Mesenchymal stem cell (in vitro differentiated cells and primary cell): ENCODE measurements around the gene HSPA12A.

Source experiments
- DNase-seq: peaks from one replicate; pipeline ENCODE4 v3.0.0-alpha.2; 2013
- H2AFZ ChIP-seq: one replicate; pipeline ENCODE4 v1.6.1; 2013; ENCODE audit warnings: low read depth, mild to moderate bottlenecking, control low read depth, inconsistent platforms, low read length, moderate library complexity
- H2AK5ac ChIP-seq: 2 replicates; pipeline ENCODE4 v1.6.1; 2013; ENCODE audit warnings: low read length, moderate library complexity, mild to moderate bottlenecking, inconsistent platforms; ENCODE audit not compliant: severe bottlenecking
- H2BK120ac ChIP-seq: one replicate; pipeline ENCODE4 v1.6.1; 2013; ENCODE audit warnings: low read depth, mild to moderate bottlenecking, inconsistent platforms, low read length, moderate library complexity
- H2BK12ac ChIP-seq, 2 experiments: one replicate each; pipeline ENCODE4 v1.6.1; 2013; ENCODE audit warnings: inconsistent platforms in 2 of 2, low read length in 2 of 2, mild to moderate bottlenecking in 2 of 2, moderate library complexity in 2 of 2, control low read depth in 1 of 2
- H2BK15ac ChIP-seq: one replicate; pipeline ENCODE4 v1.6.1; 2013; ENCODE audit warnings: mild to moderate bottlenecking, low read depth, inconsistent platforms; ENCODE audit not compliant: poor library complexity, severe bottlenecking
- H2BK5ac ChIP-seq: 2 replicates; pipeline ENCODE4 v1.6.1; 2013; ENCODE audit warnings: low read depth, mild to moderate bottlenecking, low read length, control low read depth, inconsistent platforms; ENCODE audit not compliant: poor library complexity, severe bottlenecking
- H3K14ac ChIP-seq, 2 experiments: one replicate each; pipeline ENCODE4 v1.6.1; 2013; ENCODE audit warnings: inconsistent platforms in 2 of 2, low read length in 2 of 2, control low read depth in 1 of 2, mild to moderate bottlenecking in 1 of 2, moderate library complexity in 1 of 2
- H3K18ac ChIP-seq, 2 experiments: one replicate each; pipeline ENCODE4 v1.6.1; 2013; ENCODE audit warnings: inconsistent platforms in 2 of 2, low read length in 2 of 2, control low read depth in 1 of 2, low read depth in 1 of 2, mild to moderate bottlenecking in 1 of 2
- H3K23ac ChIP-seq, 2 experiments: one replicate each; pipeline ENCODE4 v1.6.1; 2013; ENCODE audit warnings: inconsistent platforms in 2 of 2, low read length in 2 of 2, mild to moderate bottlenecking in 2 of 2, moderate library complexity in 2 of 2, control low read depth in 1 of 2
- H3K27ac ChIP-seq: 2 replicates; pipeline ENCODE4 v1.5.1; 2013; ENCODE audit warnings: mild to moderate bottlenecking, moderate library complexity, low read length, control low read depth, inconsistent platforms; ENCODE audit not compliant: poor library complexity, severe bottlenecking
- H3K27me3 ChIP-seq, 2 experiments: 2 replicates each; pipeline versions ENCODE4 v1.6.1 to v1.7.0; 2013; ENCODE audit warnings: low read length in 2 of 2, mild to moderate bottlenecking in 2 of 2, moderate library complexity in 2 of 2, control low read depth in 1 of 2, inconsistent platforms in 1 of 2; ENCODE audit not compliant: control insufficient read depth in 1 of 2, insufficient read depth in 1 of 2
- H3K36me3 ChIP-seq, 2 experiments: 2 replicates each; pipeline versions ENCODE4 v1.6.1 to v1.7.0; 2013; ENCODE audit warnings: low read length in 2 of 2, control low read depth in 1 of 2, inconsistent platforms in 1 of 2, low read depth in 1 of 2, mild to moderate bottlenecking in 1 of 2; ENCODE audit not compliant: insufficient read depth in 2 of 2, control insufficient read depth in 1 of 2
- H3K4ac ChIP-seq, 2 experiments: one replicate each; pipeline ENCODE4 v1.6.1; 2013; ENCODE audit warnings: inconsistent platforms in 2 of 2, low read length in 2 of 2, mild to moderate bottlenecking in 2 of 2, moderate library complexity in 2 of 2, control low read depth in 1 of 2, low read depth in 1 of 2
- H3K4me1 ChIP-seq: 2 replicates; pipeline ENCODE4 v1.6.1; 2013; ENCODE audit warnings: low read depth, low read length, control low read depth; ENCODE audit not compliant: control insufficient read depth, insufficient read depth
- H3K4me2 ChIP-seq: 2 replicates; pipeline ENCODE4 v1.6.1; 2013; ENCODE audit warnings: low read length, mild to moderate bottlenecking, inconsistent platforms; ENCODE audit not compliant: poor library complexity, severe bottlenecking
- H3K4me3 ChIP-seq, 2 experiments: 2 replicates each; pipeline versions ENCODE4 v1.5.1 to v1.7.0; 2013; ENCODE audit warnings: low read length in 2 of 2, mild to moderate bottlenecking in 2 of 2, control low read depth in 1 of 2, low read depth in 1 of 2; ENCODE audit not compliant: insufficient read depth in 1 of 2
- H3K79me1 ChIP-seq: replicated peaks from 2 replicates; pipeline ENCODE4 v1.6.1; 2013; ENCODE audit warnings: mild to moderate bottlenecking, control low read depth, low read length, inconsistent platforms; ENCODE audit not compliant: poor library complexity, severe bottlenecking
- H3K9ac ChIP-seq: 2 replicates; pipeline ENCODE4 v1.7.0; 2013; ENCODE audit warnings: mild to moderate bottlenecking, low read length, moderate library complexity
- H3K9me3 ChIP-seq: 2 replicates; pipeline ENCODE4 v1.7.0; 2013; ENCODE audit warnings: mild to moderate bottlenecking, low read length; ENCODE audit not compliant: control insufficient read depth
- H4K8ac ChIP-seq: one replicate; pipeline ENCODE4 v1.6.1; 2013; ENCODE audit warnings: inconsistent platforms, mild to moderate bottlenecking, low read length, moderate library complexity
- H4K91ac ChIP-seq: one replicate; pipeline ENCODE4 v1.6.1; 2013; ENCODE audit warnings: mild to moderate bottlenecking, low read length, inconsistent platforms
- WGBS: methylation state at CpG from one replicate; pipeline ENCODE4 v1.1.7; 2013; ENCODE audit warnings: mixed read lengths; 5-methylcytosine and 5-hydroxymethylcytosine counted together

The HSPA12A gene

DNA sequence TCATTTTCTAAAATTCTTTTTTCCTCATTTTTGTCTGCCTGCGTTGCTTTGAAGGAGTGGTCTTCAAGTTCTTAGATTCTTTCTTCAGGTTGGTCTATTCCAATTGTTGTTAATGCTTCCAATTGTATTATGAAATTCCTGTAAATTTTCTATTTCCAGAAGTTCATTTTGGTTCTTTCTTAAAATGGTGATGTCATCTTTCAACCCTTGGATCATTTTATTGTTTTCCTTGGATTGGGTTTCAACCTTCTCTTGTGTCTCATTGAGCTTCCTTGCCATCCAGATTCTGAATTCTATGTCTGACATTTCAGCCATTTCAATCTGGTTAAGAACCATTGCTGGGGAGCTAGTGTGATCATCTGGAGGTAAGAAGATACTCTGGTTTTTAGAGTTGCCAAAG is 88.5 kb downstream of the HSPA12A start:
- Histone ChIP-seq H3K4me3 (no peak overlapping the region), H4K91ac (no peak overlapping the region), H3K4me1 (no peaks in the 10 kb centered on the region), H2AFZ (no peak overlapping the region), H2BK12ac (no peak overlapping the region), H2BK120ac (no peak overlapping the region), H4K8ac (no peak overlapping the region), H2AK5ac (no peak overlapping the region), H3K27ac (no peak overlapping the region), H3K23ac (no peak overlapping the region), H3K36me3 (no peaks in the 10 kb centered on the region), H3K18ac (no peak overlapping the region), H3K14ac (no peak overlapping the region), H2BK15ac (no peak overlapping the region), H3K27me3 (peaks cover 12 to 29% of the 10 kb centered on the region in 2 experiments), H3K9me3 (peaks cover 6% of the 10 kb centered on the region), H2BK5ac (no peak overlapping the region), H3K4ac (no peak overlapping the region), H3K4me2 (no peak overlapping the region), H3K9ac (no peak overlapping the region), H3K79me1 (no peaks in the 10 kb centered on the region)
- no CpG with 5 or more reads among the region's 1 CpG for WGBS
- no peak for DNase-seq

DNA sequence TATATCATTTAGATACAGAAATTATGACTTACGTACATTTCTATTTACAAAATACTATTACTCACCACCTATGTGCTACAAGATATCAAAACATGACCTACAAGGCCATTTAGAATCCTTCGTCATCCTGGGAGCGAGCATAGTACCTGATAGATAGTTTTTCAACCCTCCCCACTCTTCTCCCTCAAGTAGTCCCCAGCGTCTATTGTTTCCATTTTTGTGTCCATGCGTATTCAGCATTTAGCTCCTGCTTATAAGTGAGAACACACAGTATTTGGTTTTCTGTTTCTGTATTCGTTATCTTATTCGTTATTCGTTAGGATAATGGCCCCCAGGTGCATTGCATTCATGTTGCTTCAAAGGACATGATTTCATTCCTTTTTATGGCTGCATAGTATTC is 93.5 kb downstream of the HSPA12A start:
- no peak overlapping the region for H2BK120ac ChIP-seq
- H3K36me3 ChIP-seq: no peaks in the 10 kb centered on the region
- peaks cover 6% of the 10 kb centered on the region in 2 experiments for H3K27me3 ChIP-seq
- no peak overlapping the region for H3K4me3 ChIP-seq
- H3K27ac ChIP-seq: no peak overlapping the region
- WGBS: 79% methylated on average over 8 of the region's 8 CpGs
- H2AFZ ChIP-seq: no peak overlapping the region
- H3K4me2 ChIP-seq: no peak overlapping the region
- H3K4ac ChIP-seq: no peak overlapping the region
- no peak overlapping the region for H2BK15ac ChIP-seq
- H4K91ac ChIP-seq: no peak overlapping the region
- H3K18ac ChIP-seq: no peak overlapping the region
- no peak overlapping the region for H3K23ac ChIP-seq
- no peaks in the 10 kb centered on the region for H3K4me1 ChIP-seq
- H4K8ac ChIP-seq: no peak overlapping the region
- H2BK12ac ChIP-seq: no peak overlapping the region
- H3K9ac ChIP-seq: no peak overlapping the region
- H3K14ac ChIP-seq: no peak overlapping the region
- DNase-seq: no peak
- H2AK5ac ChIP-seq: no peak overlapping the region
- no peak overlapping the region for H2BK5ac ChIP-seq
- no peaks in the 10 kb centered on the region for H3K79me1 ChIP-seq
- H3K9me3 ChIP-seq: peaks cover 8% of the 10 kb centered on the region

DNA sequence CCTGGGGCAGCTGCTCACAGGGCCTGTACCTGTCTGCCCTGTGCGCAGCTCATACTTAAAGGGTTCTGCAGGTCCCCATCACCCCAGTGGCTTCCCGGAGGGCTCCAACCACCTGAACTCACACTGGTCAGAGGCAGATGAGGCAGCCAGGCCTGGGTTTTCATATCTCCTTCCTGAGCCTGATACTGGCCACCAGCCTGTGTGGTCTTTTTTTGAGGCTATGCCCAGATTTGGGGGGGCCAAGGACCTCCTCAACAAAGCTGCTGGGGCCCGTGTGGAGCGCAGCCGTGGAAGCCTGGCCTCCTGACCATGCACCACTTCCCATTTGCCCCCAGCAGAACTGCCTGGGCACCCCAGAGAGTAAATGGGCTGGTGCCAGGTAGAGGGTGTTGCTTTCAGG is 95.9 kb downstream of the HSPA12A start:
- H3K27me3 ChIP-seq: peaks cover 12 to 13% of the 10 kb centered on the region in 2 experiments
- no peak overlapping the region for H3K4ac ChIP-seq
- no peak overlapping the region for H2BK120ac ChIP-seq
- H3K9ac ChIP-seq: no peak overlapping the region
- H3K4me3 ChIP-seq: no peak overlapping the region
- no peak overlapping the region for H3K4me2 ChIP-seq
- H3K27ac ChIP-seq: no peak overlapping the region
- no peaks in the 10 kb centered on the region for H3K36me3 ChIP-seq
- no peaks in the 10 kb centered on the region for H3K4me1 ChIP-seq
- H2AFZ ChIP-seq: no peak overlapping the region
- peaks cover 8% of the 10 kb centered on the region for H3K9me3 ChIP-seq
- H3K23ac ChIP-seq: no peak overlapping the region
- no peak overlapping the region for H2BK12ac ChIP-seq
- no peak overlapping the region for H3K18ac ChIP-seq
- H3K79me1 ChIP-seq: no peaks in the 10 kb centered on the region
- H2BK15ac ChIP-seq: no peak overlapping the region
- H3K14ac ChIP-seq: no peak overlapping the region
- H2AK5ac ChIP-seq: no peak overlapping the region
- WGBS: 95% methylated on average over 2 of the region's 5 CpGs
- H4K91ac ChIP-seq: no peak overlapping the region
- no peak for DNase-seq
- no peak overlapping the region for H4K8ac ChIP-seq
- no peak overlapping the region for H2BK5ac ChIP-seq

DNA sequence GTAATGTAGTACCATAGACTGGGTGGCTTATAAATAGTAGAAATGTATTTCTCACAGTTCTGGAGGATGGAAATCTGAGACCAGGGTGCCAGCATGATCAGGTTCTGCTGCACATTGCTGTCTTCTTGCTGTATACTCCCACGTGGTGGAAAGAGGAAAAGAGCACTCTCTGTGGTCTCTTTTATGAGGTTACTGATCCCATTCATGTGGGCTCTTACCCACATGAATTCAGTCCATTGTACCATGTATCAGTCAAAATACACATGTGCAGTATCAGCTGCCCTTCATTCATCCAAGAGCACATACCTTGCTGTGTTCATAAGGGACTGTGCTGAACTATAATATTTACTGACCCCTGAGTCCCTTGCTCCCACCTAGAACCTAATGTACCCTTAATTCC is 104.5 kb downstream of the HSPA12A start:
- H3K27me3 ChIP-seq: peaks cover 4 to 12% of the 10 kb centered on the region in 2 experiments
- no peak for DNase-seq
- no peak overlapping the region for H2BK15ac ChIP-seq
- no peaks in the 10 kb centered on the region for H3K4me1 ChIP-seq
- no peak overlapping the region for H2BK5ac ChIP-seq
- H3K27ac ChIP-seq: no peak overlapping the region
- H2BK120ac ChIP-seq: no peak overlapping the region
- no peak overlapping the region for H2AK5ac ChIP-seq
- no peak overlapping the region for H3K4me2 ChIP-seq
- H3K79me1 ChIP-seq: no peaks in the 10 kb centered on the region
- H2BK12ac ChIP-seq: no peak overlapping the region
- no peaks in the 10 kb centered on the region for H3K9me3 ChIP-seq
- H4K91ac ChIP-seq: no peak overlapping the region
- no peak overlapping the region for H3K18ac ChIP-seq
- H2AFZ ChIP-seq: no peak overlapping the region
- H3K36me3 ChIP-seq: no peaks in the 10 kb centered on the region
- no peak overlapping the region for H3K23ac ChIP-seq
- no peak overlapping the region for H3K4ac ChIP-seq
- H3K4me3 ChIP-seq: no peak overlapping the region
- no peak overlapping the region for H3K9ac ChIP-seq
- H3K14ac ChIP-seq: no peak overlapping the region
- WGBS: 12% methylated on average over 1 of the region's 1 CpG
- no peak overlapping the region for H4K8ac ChIP-seq
